SIG-M5 treated with dmso at 0.1 percent for 504 hours (cell line): ENCODE measurements around the gene CLEC4F.
"Not testable (repeated sequence)": the region's sequence is repeated elsewhere in the genome, so short reads cannot be mapped to it uniquely, and the experiment has no call there.

ENCODE experiments used
- DNase-seq: peaks from one replicate; lab custom pipeline; 2025; ENCODE audit not compliant: unreplicated experiment; lab: John Stamatoyannopoulos, UW

CLEC4F gene

DNA sequence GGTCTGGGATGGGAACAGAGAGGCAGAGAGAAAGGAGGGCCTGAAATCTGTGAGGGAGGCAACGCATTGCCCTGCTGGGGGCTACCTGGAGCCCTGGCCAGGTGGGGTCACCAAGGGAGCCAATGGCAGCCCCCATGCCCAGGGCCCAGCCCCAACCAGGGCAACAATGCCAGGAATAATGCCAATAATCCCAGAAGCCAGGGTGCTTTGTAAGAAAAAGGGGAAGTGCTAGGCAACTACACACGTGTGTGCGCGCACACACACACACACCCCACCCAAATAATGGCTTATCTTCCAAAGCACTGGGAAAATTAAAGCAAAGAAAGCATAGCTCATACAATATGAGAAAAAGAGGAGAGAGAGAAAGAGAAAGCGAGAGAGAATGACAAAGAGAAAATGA is 7.0 kb upstream of the CLEC4F start:
- DNase-seq, result no peak

DNA sequence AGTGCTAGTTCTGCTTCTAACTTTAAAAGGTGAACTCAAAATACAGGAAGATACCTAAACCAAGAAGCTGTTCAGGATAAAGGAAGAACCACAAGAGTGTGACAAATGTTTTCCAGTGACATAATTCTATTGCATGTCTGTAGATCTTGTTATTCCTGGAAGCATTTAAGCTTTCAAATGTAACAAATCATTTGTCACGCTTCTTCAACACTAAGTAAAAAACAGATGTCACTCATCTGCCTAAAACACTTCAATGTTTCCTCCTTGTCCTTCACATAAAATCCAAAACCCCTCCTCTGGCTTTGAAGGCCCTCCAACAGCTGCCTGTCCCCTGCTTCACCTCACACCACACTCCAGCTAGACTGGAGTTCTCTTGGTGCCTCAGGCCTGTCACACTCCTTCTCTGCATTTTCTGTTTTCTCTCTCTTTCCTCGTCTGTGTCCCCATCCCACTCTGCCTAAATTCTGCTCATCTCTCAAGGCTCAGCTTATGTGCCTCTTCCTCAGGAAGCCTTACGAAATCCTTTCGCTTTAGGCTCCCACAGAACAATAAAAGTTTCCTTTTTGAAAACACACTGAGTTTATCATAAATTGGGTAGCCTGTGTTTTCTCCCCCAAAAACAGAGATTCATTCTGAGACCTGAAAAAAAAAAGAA is 6.4 kb upstream of the CLEC4F start:
- DNase-seq, result no peak

DNA sequence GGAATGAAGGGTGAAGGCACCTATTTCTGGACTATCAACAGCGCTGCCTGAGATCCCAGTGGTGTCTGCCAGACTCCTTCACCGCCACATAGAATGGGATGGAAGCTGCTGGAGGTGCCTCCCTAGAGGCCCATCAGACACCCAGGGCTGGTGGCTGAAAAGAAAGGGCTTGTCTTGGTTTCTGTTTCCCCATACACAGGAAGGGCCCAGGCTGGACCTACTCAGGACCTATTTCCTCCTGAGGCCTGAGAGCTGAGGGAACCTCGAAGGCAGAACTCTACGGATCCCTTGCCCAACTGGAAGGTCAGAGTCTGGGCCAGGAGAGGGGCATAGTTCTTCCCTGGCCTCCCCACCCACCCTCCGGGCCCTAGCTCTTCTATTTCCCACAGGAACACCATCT is 2.9 kb upstream of the CLEC4F start:
- DNase-seq, result no peak

DNA sequence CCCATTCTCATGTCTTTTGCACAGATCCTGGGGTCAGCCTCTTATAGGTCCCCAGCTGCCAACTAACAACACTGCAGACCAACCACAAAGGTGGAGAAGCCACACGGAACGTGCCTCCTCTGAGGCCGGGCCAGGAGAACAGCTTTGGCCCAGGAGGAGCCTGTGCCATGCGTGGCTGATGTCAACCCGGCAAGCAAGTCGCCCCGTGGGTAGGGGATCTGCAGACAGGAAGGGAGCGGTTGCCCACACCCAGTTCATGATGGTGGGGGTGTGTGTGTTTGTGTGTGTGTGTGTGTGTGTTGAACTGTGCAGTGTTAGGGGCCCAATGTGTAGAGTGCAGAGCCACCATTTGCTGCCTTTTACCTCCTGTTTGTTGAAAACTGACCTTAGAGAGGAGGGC is 2.4 kb upstream of the CLEC4F start:
- no peak for DNase-seq

DNA sequence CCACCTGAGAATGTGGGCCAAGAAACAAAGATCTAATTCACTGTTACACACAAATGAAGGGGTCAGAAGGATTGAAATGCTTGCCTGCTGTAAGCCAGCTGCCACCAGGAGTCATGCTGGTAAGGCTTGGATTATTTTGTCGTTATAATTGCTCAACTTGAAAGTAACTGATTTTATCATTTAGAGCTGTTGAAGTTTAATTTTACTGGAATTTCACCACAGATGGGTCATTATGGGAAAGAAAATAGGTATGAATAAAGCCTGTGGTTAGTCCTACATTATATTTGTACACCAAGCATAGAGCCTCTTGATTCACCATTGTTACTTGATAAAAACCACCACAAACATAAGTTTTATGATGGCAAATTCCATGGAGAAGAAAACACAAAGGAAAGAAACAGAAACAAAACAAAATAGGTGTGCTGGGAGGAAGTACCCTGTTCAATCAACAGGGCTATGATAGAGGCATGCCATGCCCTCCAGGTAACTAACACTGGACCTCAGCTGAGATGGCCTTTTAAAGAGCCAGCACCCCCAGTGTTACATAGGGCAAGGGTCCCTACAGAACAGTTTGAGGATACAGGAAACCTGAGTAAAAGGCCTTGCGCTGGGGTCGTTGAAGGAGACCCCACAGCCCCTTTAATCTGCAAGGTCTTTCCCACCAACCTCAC is 3.0 kb downstream of the CLEC4F start:
- DNase-seq, result no peak

DNA sequence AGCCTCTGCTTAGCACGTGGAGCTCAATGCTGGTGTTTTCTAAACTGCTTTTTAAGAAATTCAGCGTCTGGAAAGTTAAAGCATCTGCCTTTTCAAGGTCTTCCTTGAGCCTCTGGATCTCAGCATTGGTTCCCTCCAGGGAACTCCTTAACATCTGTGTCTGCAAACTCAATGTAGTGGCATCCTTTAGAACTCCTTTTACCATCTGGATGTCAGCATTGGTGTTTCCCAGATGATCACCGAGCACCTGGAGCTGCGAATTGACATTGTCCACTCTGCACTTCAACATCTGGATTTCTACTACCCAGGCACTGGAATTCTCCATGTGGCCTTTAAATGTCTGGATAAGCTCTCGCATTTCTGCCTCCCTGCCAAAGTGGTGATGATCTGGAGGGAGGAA is 3.7 kb downstream of the CLEC4F start:
- no peak for DNase-seq

DNA sequence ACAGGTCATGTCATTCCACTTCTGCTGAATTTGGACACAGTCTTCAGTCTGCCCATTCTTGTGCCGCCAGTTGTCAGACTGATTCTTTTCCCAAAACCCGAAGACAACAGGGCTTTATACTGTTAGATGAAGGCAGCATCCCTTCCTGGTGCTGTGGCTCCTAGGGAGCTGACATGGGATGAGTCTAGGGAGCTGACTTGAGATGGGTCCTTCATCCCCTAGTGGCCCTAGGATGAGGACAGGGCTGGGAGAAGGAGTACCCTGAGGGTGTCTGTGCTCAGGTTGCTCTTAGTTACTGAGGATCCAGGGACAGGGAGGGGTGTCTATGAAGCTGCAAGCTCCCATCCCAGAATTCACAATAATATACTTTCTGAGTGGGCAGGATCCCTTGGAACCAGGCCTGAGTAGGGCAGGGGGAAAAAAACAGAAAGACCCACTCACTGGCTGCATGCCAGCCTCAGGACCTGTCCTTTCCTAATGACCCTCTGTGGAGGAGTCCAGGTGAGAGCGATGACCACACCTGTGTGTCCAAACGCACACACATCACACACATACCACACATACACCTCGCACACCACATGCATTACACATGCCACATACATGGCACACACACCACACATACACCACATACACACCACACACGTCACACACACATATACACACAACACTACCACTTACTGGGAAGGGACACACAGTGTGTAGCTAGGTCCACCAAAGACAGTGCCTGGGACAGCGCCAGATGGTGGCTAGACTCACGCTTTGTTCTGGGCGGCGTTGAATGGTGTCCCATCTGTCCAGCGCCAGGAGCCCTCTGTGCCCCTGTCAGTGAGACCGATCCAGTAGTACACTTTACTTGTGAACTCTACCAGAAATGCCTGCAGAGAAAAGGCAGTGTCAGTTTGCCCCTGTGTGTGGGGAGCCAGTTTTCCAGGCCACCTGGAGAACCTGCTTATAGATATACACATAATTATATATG is 11.1 kb downstream of the CLEC4F start:
- no peak for DNase-seq

DNA sequence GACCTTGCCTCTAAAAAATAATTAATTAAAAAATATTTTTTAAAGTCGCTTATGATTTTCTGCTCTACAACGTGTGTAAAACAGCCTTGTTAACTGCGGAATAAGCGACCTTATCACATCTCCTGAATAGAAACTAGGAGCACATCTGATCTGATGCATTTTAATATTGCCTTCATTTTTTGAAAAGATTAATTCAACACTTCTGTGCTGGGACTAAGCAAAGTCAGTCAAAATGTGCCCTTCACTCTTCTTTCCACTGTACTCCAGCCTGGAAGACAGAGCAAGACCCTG is 12.6 kb downstream of the CLEC4F start:
- DNase-seq, result no peak

DNA sequence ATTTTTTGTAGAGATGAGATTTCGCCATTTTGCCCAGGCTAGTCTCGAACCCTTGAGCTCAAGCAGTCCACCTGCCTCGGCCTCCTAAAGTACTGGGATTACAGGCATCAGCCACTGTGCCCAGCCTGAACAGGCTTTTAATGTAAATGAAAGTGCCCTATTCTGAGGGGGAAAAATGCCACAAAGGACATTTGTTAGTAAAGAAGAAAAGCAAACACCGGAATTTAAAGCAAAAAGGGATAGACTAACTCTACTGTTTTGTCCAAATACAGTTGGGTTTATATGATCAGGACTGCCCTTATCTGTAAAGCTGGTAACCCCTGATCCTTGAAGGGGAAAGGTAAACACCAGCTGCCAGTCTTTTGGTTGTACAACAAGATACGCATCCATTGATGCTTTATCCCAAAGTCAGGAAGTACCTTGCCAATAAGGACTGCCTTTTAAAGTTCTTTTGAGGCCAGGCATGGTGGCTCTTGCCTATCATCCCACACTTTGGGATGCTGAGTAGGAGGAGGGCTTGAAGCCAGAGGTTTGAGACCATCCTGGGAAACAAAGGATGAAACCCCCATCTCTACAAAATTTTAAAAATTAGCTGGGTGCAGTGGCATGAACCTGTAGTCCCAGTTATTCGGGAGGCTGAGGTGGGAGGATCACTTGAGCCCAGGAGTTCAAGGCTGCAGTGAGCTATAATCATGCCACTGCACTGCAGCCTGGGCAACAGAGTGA is 13.1 kb downstream of the CLEC4F start:
- DNase-seq, result no peak

DNA sequence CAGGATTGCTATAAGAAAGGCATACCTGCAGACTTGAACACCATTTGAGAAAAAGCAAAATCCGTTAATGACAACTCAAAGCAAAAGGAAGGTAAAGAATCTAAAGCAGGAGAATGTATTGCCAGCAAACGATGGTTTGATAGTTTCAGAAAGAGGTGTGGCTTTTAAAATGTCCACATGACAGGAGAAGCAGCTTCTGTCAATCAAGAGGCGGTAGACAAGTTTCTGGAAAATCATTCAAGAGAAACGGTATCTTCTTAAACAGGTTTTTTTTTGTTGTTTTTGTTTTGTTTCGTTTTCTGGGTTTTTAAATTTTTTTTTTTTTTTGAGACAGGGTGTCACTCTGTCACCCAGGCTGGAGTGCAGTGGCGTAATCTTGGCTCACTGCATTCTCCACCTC is 13.8 kb downstream of the CLEC4F start:
- no peak for DNase-seq

DNA sequence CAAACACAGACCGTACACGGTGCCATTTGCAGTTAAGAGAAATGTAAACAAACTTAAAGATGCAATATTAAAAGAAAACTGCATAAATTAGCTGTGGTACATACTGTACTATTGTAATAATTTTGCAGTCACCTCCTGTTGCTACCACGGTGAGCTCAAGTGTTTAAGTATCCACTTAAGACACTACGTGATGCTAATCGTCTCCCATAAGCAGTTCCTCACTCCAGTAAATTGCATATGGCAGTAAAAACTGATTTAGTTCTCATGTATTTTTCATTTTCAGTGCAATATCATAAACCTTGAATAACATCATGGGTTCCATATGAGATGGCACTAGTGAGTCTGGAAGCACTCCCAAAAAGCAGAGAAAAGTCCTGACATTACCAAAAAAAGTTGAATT is 14.4 kb downstream of the CLEC4F start:
- DNase-seq, result no peak

DNA sequence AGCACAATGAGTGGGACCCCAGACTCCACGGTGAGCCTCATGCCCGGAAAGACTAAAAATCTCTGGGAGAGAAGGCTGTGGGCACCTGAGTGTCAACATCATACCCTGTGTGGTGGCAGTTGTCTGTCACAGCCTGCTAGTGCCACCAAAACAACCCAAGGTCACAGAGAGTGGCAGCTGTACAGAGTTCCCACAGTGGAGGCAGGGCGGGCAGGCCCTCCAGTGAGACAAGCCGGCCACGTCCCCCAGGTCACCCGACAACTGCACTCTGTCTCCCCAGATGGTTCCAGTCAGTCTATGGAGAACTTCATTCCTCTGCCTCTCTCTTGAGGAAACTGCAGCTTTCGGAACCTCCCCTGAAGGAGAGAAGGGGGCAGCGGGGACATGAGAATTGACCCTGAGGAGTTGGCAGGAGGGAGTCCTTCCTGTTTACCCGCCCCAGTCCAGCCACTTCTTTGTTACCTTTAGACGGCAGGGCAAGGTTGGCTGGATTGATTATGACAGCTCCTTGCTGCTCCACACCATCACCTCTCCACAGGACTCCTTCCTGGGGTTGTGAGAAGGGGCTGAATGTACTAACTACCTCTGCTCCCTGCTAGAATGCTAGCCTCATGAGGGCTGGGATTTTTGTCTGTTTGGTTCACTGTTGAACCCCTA is 18.7 kb downstream of the CLEC4F start:
- DNase-seq, result no peak

DNA sequence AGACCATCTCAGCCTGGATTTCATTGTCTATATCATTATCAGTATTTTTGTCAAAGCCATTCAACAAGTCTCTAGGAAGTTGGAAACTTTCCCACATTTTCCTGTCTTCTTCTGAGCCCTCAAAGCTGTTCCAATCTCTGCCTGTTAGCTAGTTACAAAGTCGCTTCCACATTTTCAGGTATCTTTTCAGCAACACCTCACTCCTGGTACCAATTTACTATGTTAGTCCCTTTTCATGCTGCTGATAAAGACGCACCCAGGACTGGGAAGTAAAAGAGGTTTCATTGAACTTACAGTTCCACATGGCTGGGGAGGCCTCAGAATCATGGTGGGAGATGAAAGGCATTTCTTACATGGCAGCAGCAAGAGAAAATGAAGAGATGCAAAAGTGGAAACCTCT is 20.7 kb downstream of the CLEC4F start:
- no peak for DNase-seq

DNA sequence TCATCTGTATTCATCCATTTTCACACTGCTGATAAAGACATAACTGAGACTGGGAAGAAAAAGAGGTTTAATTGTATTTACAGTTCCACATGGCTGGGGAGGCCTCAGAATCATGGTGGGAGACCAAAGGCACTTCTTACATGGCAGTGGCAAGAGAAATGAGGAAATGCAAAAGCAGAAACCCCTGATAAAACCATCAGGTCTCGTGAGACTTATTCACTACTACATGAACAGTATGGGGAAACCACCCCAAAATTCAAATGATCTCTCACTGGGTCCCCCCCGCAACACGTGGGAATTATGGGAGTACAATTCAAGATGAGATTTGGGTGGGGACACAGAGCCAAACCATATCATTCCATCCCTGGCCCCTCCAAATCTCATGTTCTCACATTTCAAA is 22.4 kb downstream of the CLEC4F start:
- DNase-seq, result not testable (repeated sequence)

DNA sequence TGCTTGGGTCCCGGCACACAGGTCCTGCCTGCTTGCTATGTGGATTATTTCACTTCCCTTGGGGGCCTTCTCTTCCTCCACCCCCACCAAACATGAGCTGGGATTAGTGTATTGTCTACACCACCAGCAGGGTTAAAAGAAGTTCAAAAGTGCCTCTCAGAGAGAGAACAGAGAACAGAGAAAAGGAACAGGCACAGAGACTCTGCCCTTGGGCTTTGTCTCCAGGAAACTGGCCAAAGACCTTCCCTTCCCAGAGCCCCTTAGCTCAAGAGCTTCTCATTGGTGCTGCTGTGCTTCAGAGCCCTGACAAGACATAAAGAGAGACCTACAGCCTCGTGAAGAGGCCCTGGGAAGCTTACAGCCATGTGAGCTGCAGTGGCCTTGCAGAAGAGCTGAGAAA is 22.9 kb downstream of the CLEC4F start:
- DNase-seq, result no peak

DNA sequence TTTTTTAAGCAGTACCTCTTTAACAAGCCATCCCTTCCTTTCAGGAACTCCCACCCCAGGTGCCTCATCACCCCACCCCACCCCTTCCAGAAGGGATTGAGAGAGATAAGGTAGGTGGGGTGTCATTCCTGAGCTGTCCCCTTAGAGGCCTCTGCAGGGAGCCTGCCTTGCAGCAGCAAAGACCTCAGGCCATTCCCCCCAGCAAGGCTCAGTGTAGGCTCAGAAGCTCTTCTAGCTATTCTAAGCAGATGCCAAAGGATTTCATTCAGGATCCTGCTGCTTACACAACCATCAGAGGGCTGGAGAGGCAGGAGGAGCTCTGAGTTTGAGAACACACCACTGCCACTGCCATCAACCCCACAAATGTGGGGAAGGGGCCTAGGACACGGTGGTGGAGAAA is 24.1 kb downstream of the CLEC4F start:
- DNase-seq, result no peak

DNA sequence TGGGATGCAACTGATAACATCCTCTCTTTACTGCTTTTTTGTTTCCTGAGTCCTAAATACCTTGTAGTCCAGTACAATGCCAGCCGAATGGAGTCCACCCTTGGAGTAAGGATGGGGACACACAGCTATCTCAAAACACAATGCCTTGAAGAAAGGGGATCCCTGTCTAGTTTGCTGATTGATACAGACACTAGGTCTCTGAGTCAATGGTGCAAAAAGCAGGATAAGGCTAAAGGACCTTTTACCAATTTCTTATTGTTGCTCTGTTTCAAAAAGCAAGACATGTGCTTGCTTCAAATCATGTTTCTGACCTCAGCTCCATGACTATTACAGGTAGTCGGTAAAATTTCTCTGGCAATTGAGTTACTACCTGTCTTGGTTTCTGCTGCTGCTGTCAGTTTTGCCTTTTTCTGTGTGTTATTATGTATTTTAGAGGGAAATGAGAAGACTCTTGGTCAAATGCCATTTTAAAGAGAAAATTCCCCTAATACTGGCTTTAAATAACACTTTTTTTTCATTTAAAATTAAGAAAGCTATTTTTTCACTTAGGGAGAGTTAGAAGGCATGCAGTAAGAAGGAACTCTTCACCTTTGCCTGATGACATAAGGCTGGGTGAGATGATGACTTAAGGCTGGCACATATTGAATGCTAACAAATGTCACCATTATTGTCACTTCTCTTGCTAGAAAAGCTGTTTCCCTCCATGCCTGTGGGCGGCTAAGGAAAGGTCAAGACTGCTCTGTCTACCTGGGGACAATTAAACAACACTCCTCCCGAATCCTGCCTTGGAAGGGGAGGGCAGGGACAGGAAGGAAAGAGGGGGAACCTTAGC is 25.0 kb downstream of the CLEC4F start:
- no peak for DNase-seq

DNA sequence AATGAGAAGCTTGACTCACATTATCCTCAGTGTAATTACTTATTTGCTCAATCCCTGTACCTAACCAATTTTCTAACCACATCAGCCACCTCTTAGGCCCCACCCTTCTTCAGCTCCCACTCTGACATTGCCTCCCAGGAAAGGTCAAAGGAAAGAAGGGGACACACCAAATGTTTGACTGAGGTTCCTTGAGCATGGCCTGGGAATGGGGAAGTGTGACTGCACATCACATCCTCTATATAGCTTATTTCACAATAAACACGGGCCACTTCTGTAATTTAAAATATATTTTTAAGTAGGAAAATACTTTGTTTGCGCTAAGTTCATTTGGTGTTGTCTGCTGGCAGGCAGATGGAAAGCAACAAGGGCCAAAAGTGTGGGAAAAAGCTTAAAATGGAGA is 26.9 kb downstream of the CLEC4F start:
- DNase-seq, result peak; percentile 88

DNA sequence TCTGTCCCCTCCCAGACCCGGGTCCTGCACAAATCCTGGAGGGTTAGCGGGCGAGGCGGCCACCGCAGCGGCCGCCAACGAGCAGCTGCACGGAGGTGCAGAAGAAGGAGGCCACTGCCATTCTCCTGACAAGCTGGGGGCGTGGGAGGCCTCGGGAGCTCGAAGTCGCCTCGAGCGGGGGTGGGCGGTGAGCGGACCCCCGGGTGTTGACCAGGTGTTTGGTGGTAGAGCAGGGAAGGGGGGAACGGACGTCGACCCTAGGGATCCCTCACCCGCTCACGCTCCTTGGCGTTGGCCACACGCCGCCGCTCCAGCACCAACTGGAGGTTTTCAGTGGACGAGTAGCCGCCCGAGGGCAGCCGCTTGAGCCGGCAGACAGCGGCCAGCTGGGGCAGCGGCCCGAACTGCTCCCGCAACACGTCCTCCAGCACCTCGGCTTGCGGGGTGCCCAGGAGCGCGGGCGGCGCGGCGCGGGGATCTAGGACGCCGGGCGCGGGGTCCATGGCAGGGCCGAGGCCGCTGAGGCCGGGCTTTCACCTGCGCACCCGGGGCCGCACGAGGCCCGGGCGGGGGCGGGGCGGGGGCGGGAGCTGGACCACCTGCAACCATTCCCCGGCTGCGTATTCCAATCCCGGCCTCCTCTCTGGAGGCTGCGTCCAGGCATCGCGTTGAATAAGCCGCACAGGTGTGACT is 30.1 kb downstream of the CLEC4F start, which contains the start of gene FIGLA:
Gene FIGLA, minus strand, starts transcription at position 508 of the 693 bp plus-strand sequence. Its CDS starts 5 bp downstream, at position 503.
- DNase-seq, result no peak
